Stomach (tissue), 4 donors: ENCODE results near the gene OPCML.

ENCODE experiments used
- POLR2A ChIP-seq, 4 donors: fragments of 450-650 bp; IDR thresholded peaks; one replicate each; pipeline ENCODE4 v1.6.1; 2016; ENCODE audit warnings: antibody characterized with exemption in 4 of 4, control low read depth in 2 of 4, mild to moderate bottlenecking in 1 of 4, moderate library complexity in 1 of 4
- TF ChIP-seq, protein P1 (sequence below), 7 experiments: fragments of 450-650 bp in 4 of 7; fragments of 200-600 bp in 3 of 7; sonication (generic) in 3 of 7; IDR thresholded peaks; one replicate each; pipeline ENCODE4 v1.5.1; 2016 to 2019; ENCODE audit warnings: antibody characterized with exemption in 7 of 7, control low read depth in 2 of 7, mild to moderate bottlenecking in 1 of 7

DNA sequence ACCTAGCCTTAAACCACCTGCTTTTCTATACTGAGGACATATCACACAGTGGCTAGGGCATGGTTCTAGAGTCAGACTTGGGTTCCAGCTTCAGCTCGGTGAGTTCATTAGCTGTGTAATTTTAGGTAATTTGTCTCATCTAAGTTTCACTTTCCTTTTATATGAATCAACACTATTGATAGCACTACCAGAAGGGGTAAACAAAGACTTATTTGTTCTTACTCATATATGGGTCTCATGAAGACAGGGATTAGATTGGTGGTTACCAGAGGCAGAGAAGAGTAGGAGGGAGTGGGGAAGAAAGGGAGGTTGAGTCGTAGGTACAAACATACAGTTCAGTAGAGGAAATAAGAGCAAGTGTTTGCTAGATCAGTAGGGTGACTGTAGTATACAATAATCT is 924.7 kb downstream of the OPCML start:
- TF ChIP-seq, protein P1, sequence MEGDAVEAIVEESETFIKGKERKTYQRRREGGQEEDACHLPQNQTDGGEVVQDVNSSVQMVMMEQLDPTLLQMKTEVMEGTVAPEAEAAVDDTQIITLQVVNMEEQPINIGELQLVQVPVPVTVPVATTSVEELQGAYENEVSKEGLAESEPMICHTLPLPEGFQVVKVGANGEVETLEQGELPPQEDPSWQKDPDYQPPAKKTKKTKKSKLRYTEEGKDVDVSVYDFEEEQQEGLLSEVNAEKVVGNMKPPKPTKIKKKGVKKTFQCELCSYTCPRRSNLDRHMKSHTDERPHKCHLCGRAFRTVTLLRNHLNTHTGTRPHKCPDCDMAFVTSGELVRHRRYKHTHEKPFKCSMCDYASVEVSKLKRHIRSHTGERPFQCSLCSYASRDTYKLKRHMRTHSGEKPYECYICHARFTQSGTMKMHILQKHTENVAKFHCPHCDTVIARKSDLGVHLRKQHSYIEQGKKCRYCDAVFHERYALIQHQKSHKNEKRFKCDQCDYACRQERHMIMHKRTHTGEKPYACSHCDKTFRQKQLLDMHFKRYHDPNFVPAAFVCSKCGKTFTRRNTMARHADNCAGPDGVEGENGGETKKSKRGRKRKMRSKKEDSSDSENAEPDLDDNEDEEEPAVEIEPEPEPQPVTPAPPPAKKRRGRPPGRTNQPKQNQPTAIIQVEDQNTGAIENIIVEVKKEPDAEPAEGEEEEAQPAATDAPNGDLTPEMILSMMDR (IDR thresholded peaks at IDR 0.05): no peak
- no peak for TF ChIP-seq POLR2A (IDR thresholded peaks at IDR 0.05)
